ENCODE measurements around the gene SHC4. TPM values are rescaled to one million over a fixed set of nuclear protein-coding genes. Genes with fewer than 3 reads are reported as not detected.

Gene SHC4
- total RNA-seq, 4 donors from 2014 or later = 1.8 to 2.3 (median 2.1) TPM

GRCh38 chr15:48823706-48824105, 140.0 kb downstream of the SHC4 start:
- intact Hi-C loops (cut with DNase I) = no loop called here
- Histone ChIP-seq H3K36me3 (no peaks in the 10 kb centered on the region), H3K27me3 (no peaks in the 10 kb centered on the region), H3K27ac (replicated peaks in 1 of 4) (no peak overlapping the region), H3K4me1 (no peaks in the 10 kb centered on the region), H3K9me3 (peaks cover 0 to 4% (median 0%) of the 10 kb centered on the region in 4 donors), H3K4me3 (no peak overlapping the region)
- 63% methylated on average over 1 of the region's 1 CpG for WGBS
- DNase-seq (ENCODE audit: extremely low spot score) = no peak
- TF ChIP-seq, protein P1, sequence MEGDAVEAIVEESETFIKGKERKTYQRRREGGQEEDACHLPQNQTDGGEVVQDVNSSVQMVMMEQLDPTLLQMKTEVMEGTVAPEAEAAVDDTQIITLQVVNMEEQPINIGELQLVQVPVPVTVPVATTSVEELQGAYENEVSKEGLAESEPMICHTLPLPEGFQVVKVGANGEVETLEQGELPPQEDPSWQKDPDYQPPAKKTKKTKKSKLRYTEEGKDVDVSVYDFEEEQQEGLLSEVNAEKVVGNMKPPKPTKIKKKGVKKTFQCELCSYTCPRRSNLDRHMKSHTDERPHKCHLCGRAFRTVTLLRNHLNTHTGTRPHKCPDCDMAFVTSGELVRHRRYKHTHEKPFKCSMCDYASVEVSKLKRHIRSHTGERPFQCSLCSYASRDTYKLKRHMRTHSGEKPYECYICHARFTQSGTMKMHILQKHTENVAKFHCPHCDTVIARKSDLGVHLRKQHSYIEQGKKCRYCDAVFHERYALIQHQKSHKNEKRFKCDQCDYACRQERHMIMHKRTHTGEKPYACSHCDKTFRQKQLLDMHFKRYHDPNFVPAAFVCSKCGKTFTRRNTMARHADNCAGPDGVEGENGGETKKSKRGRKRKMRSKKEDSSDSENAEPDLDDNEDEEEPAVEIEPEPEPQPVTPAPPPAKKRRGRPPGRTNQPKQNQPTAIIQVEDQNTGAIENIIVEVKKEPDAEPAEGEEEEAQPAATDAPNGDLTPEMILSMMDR (IDR thresholded peaks at IDR 0.05) = no peak
- no peak for TF ChIP-seq POLR2A (IDR thresholded peaks at IDR 0.05; ENCODE audit: low read depth)

- TF ChIP-seq, protein P1 (IDR thresholded peaks at IDR 0.05) = no peak
- no peak for TF ChIP-seq POLR2A (IDR thresholded peaks at IDR 0.05; ENCODE audit: low read depth)
- no peak for TF ChIP-seq POLR2AphosphoS5 (IDR thresholded peaks at IDR 0.05)
- TF ChIP-seq EP300 (IDR thresholded peaks at IDR 0.05) = no peak
- H3K27me3 ChIP-seq = no peaks in the 10 kb centered on the region
- 6% methylated on average over 1 of the region's 1 CpG for WGBS
- peaks cover 0 to 4% (median 0%) of the 10 kb centered on the region in 4 donors for H3K9me3 ChIP-seq
- DNase-seq (ENCODE audit: extremely low spot score) = no peak
- no peaks in the 10 kb centered on the region for H3K36me3 ChIP-seq
- intact Hi-C loops (cut with DNase I) = no loop called here
- no peak overlapping the region for H3K27ac ChIP-seq (replicated peaks in 1 of 4)
- no peaks in the 10 kb centered on the region for H3K4me1 ChIP-seq
- no peak overlapping the region for H3K4me3 ChIP-seq
These were observed 140.5 kb downstream of the SHC4 start for GRCh38 chr15:48823237-48823636.

GRCh38 chr15:48814286-48814685, 149.4 kb downstream of the SHC4 start:
- TF ChIP-seq EP300 (IDR thresholded peaks at IDR 0.05) = no peak
- TF ChIP-seq POLR2A (IDR thresholded peaks at IDR 0.05; ENCODE audit: low read depth) = no peak
- TF ChIP-seq POLR2AphosphoS5 (IDR thresholded peaks at IDR 0.05) = no peak
- TF ChIP-seq, protein P1 (IDR thresholded peaks at IDR 0.05) = no peak
- DNase-seq (ENCODE audit: extremely low spot score) = no peak
- H3K27ac ChIP-seq (replicated peaks in 1 of 4) = no peak overlapping the region
- H3K9me3 ChIP-seq = no peaks in the 10 kb centered on the region
- peaks cover 0 to 6% (median 0%) of the 10 kb centered on the region in 4 donors for H3K27me3 ChIP-seq
- H3K4me3 ChIP-seq = no peak overlapping the region
- peaks cover 4 to 19% (median 16%) of the 10 kb centered on the region in 4 donors for H3K4me1 ChIP-seq
- H3K36me3 ChIP-seq = no peaks in the 10 kb centered on the region
- intact Hi-C loops (cut with DNase I) = no loop called here
- 83% methylated on average over 2 of the region's 2 CpGs for WGBS

- no peak for TF ChIP-seq POLR2AphosphoS5 (IDR thresholded peaks at IDR 0.05)
- no peak for TF ChIP-seq EP300 (IDR thresholded peaks at IDR 0.05)
- TF ChIP-seq, protein P1 (IDR thresholded peaks at IDR 0.05) = no peak
- TF ChIP-seq POLR2A (IDR thresholded peaks at IDR 0.05; ENCODE audit: low read depth) = no peak
- H3K4me1 ChIP-seq = peaks cover 4 to 19% (median 16%) of the 10 kb centered on the region in 4 donors
- peak overlapping the region; percentile 66 to 90 (median 81) for H3K4me3 ChIP-seq
- 19% methylated on average over 18 of the region's 25 CpGs for WGBS
- H3K27me3 ChIP-seq = peaks cover 0 to 6% (median 0%) of the 10 kb centered on the region in 4 donors
- no peaks in the 10 kb centered on the region for H3K9me3 ChIP-seq
- H3K27ac ChIP-seq (replicated peaks in 1 of 4) = peak overlapping the region in 1 of 4 donors; percentile 69
- intact Hi-C loops (cut with DNase I) = no loop called here
- no peak for DNase-seq (ENCODE audit: extremely low spot score)
- H3K36me3 ChIP-seq = no peaks in the 10 kb centered on the region
These were observed 152.3 kb downstream of the SHC4 start for GRCh38 chr15:48811325-48811958.

Data from esophagus muscularis mucosa (tissue), 4 donors.